ENCODE measurements around the gene HPGD. TPM values are rescaled to one million over a fixed set of nuclear protein-coding genes. Genes with fewer than 3 reads are reported as not detected.

The HPGD gene
- polyA plus RNA-seq, 1 of the 3 experiments (the other 2 are of a cell fraction): not detected

- H3K9ac ChIP-seq: no peak overlapping the region
- ChIA-PET POLR2A (interaction anchor here (0.7 kb wide), 1 partner anchor 10 kb away, joined by 3 read pairs; no protein-coding TSS in a partner anchor), CTCF (interaction anchor here (0.5 kb wide), 1 partner anchor 21 kb away, joined by 3 read pairs; no protein-coding TSS in a partner anchor)
- WGBS (ENCODE audit: low lambda C conversion rate): 28% methylated on average over 1 of the region's 1 CpG
- no peak overlapping the region for H3K4me3 ChIP-seq (ENCODE audit: low read depth in 2 of 2, low read length in 1 of 2)
- H3K27me3 ChIP-seq (ENCODE audit: insufficient read depth): peaks cover 11% of the 10 kb centered on the region
- no peaks in the 10 kb centered on the region for H3K36me3 ChIP-seq (replicated peaks in 1 of 2; ENCODE audit: control insufficient read depth in 1 of 2, insufficient read depth in 2 of 2, low read length in 1 of 2)
- no peak overlapping the region for H3K4me2 ChIP-seq
- H3K4me1 ChIP-seq (ENCODE audit: control insufficient read depth in 1 of 2, insufficient read depth in 2 of 2, low read depth in 1 of 2, low read length in 1 of 2): no peaks in the 10 kb centered on the region
- no peaks in the 10 kb centered on the region for H3K79me2 ChIP-seq (ENCODE audit: insufficient read depth)
- DNase-seq: no peak
- no peaks in the 10 kb centered on the region for H3K9me2 ChIP-seq
- TF ChIP-seq ELF1 (IDR thresholded peaks at IDR 0.05) (no peak), FOXM1 (IDR thresholded peaks at IDR 0.05; ENCODE audit: low read depth) (no peak), JUND (IDR thresholded peaks at IDR 0.05) (no peak)
- no peak overlapping the region for H2AFZ ChIP-seq (ENCODE audit: low read depth)
- H4K20me1 ChIP-seq (ENCODE audit: insufficient read depth): no peaks in the 10 kb centered on the region
- H3K27ac ChIP-seq (ENCODE audit: low read depth in 2 of 2, low read length in 1 of 2): no peak overlapping the region
- no peaks in the 10 kb centered on the region for H3K9me3 ChIP-seq
- no peaks in the 10 kb centered on the region for H3F3A ChIP-seq (replicated peaks; ENCODE audit: insufficient read depth)
Measured at GRCh38 chr4:174528226-174528625, 5.9 kb upstream of the HPGD start.

- Histone ChIP-seq H3K4me1 (ENCODE audit: control insufficient read depth in 1 of 2, insufficient read depth in 2 of 2, low read depth in 1 of 2, low read length in 1 of 2) (peaks cover 0 to 9% of the 10 kb centered on the region in 2 experiments; a peak in 2 of 4 replicates), H3K4me3 (ENCODE audit: low read depth in 2 of 2, low read length in 1 of 2) (no peak overlapping the region), H3K9me3 (no peaks in the 10 kb centered on the region), H3K9ac (no peak overlapping the region), H2AFZ (ENCODE audit: low read depth) (no peak overlapping the region), H3K4me2 (no peak overlapping the region), H3F3A (replicated peaks; ENCODE audit: insufficient read depth) (no peaks in the 10 kb centered on the region), H3K9me2 (no peaks in the 10 kb centered on the region), H3K36me3 (replicated peaks in 1 of 2; ENCODE audit: control insufficient read depth in 1 of 2, insufficient read depth in 2 of 2, low read length in 1 of 2) (no peaks in the 10 kb centered on the region), H3K27me3 (ENCODE audit: insufficient read depth) (peaks cover 24% of the 10 kb centered on the region), H3K27ac (ENCODE audit: low read depth in 2 of 2, low read length in 1 of 2) (no peak overlapping the region), H4K20me1 (ENCODE audit: insufficient read depth) (no peaks in the 10 kb centered on the region), H3K79me2 (ENCODE audit: insufficient read depth) (no peaks in the 10 kb centered on the region)
- DNase-seq: no peak
- ChIA-PET POLR2A (no interaction called here), CTCF (interaction anchor here (1.4 kb wide), 1 partner anchor 105 kb away, joined by 4 read pairs; no protein-coding TSS in a partner anchor)
- WGBS (ENCODE audit: low lambda C conversion rate): 48% methylated on average over 7 of the region's 7 CpGs
- TF ChIP-seq FOSL2 (IDR thresholded peaks at IDR 0.05; ENCODE audit: borderline replicate concordance, low read depth) (no peak), MEF2A (IDR thresholded peaks at IDR 0.05; ENCODE audit: borderline replicate concordance, low read depth) (no peak), ELF1 (IDR thresholded peaks at IDR 0.05) (no peak), GABPA (IDR thresholded peaks at IDR 0.05; ENCODE audit: low read depth) (no peak), MXI1 (IDR thresholded peaks at IDR 0.05; ENCODE audit: low read depth, low read length) (no peak), RFX5 (IDR thresholded peaks at IDR 0.05; ENCODE audit: low read length) (no peak), TCF12 (IDR thresholded peaks at IDR 0.05) (no peak), EP300 (IDR thresholded peaks at IDR 0.05; ENCODE audit: borderline replicate concordance in 1 of 2, low read depth in 1 of 2, low read length in 1 of 2) (no peak), YY1 (IDR thresholded peaks at IDR 0.05; ENCODE audit: low read depth) (no peak), SIN3A (IDR thresholded peaks at IDR 0.05; ENCODE audit: borderline replicate concordance, low read depth, low read length) (no peak), PBX3 (IDR thresholded peaks at IDR 0.05) (no peak), RAD21 (IDR thresholded peaks at IDR 0.05; ENCODE audit: low read length) (no peak), NRF1 (IDR thresholded peaks at IDR 0.05; ENCODE audit: low read depth, low read length) (no peak), REST (IDR thresholded peaks at IDR 0.05; ENCODE audit: low read depth, low read length) (no peak), POLR2AphosphoS5 (IDR thresholded peaks at IDR 0.05; ENCODE audit: low read depth, low read length) (no peak), RXRA (IDR thresholded peaks at IDR 0.05; ENCODE audit: borderline replicate concordance, low read depth) (no peak), ZBTB33 (IDR thresholded peaks at IDR 0.05; ENCODE audit: borderline replicate concordance, low read depth) (no peak)
Measured at GRCh38 chr4:174526731-174527130, 4.4 kb upstream of the HPGD start.

All from SK-N-SH (cell line).